C1 segment of cervical spinal cord (tissue), 14 donors: ENCODE data around the gene PXMP2.

Experiments
- DNase-seq, 14 donors: peaks; one replicate each; lab custom pipeline; 2025; lab: John Stamatoyannopoulos, UW

PXMP2 gene

DNA sequence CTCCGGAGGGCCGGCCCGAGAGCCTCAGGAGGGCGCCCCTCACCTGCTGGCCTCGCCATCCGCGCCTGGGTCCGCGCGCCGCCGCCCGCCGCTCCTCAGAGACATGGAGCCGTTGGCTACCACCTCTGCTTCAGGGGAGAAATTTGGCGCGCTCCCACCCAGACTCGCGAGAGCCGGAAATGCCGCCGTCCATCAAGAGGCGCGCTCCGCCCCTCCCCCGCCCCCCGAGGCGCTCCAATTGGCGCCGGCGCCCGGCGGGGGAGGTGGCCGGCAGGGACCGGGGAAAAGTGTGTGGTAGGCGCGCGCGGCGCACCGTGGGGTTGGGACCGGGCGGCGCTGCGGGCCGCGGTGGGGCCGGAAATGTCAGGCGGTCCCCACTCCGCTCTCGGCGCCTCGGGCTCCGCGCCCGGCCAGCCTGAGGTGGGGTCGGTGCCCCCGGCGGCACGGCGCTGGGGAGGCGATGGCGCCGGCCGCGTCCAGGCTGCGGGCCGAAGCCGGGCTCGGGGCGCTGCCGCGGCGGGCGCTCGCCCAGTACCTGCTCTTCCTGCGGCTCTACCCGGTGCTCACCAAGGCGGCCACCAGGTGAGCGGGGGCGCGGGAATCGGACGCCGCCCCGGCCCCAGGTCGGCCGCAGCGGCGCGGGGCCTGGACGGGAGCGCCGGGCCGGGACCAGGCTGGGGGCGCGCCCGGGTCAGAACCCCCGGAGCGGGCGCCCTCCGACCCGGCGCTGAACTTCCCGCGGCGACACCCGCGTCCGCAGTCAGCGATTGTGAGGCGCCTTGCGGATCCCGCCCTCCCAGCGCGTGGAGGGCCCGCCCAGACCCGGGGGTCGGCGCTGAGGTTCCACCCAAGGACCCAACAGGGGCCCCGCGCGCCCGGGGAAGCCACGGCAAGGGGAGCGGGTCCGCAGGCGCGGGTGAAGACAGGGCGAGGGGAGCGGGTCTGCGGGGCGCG, at the start of gene PXMP2, which contains the start of gene POLE:
Gene PXMP2 (plus strand): TSS at position 377 of the 954 bp plus-strand sequence. CDS start 84 bp downstream, at position 461.
Gene POLE (minus strand): TSS at position 132 of the 954 bp plus-strand sequence. CDS start 27 bp downstream, at position 105.
- peak; percentile 43 to 92 (median 80) for DNase-seq

- DNase-seq, result no peak
These were observed 49.6 kb upstream of the PXMP2 start for GRCh38 chr12:132637811-132638210.

- no peak for DNase-seq
These were observed 48.6 kb upstream of the PXMP2 start for GRCh38 chr12:132638541-132639408.

DNA sequence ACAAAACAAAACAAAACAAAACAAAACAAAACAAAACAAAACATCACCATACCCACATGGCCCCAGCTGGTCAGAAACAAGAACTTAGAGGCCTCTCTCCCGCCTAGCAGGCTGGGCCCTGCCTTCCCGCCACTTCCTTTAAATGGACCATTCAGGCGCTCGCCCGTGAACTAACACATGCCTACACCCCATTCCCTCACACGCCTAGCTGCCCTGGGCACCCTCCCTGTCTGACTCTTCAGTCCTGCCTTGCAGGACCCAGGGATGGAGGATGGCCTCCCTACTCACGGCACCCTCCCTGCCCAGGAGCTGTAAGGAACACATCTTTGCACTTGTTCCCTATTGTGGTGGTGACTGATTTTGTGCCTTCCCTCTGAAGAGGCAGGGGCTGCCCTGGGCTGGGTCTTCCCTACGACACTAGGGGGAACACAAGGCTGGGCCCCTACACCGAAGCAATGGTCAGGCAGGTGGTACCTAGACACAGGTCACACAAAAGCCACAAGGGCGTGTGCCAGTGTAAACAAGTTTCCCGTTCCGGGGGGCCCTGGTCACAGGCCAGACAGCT, 47.3 kb upstream of the PXMP2 start:
- no peak for DNase-seq

DNA sequence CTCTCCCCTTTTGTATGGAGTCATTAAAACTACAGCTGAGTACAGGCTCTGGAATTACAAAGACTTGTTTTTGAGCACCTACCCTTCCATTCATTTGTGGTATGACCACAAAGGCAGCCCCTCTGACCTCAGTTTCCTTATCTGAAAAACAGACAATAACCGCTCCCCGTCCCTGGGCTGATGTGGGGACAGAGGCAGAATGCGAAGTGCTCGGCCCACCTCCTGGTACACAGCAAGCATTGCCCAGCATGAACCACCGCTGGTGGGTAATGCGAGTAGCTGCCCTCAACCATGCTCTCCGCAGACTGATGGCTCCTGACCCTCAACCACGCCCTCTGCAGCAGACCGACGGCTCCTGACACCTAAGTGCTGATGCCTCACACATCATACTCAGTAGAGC, 46.5 kb upstream of the PXMP2 start:
- no peak for DNase-seq

DNA sequence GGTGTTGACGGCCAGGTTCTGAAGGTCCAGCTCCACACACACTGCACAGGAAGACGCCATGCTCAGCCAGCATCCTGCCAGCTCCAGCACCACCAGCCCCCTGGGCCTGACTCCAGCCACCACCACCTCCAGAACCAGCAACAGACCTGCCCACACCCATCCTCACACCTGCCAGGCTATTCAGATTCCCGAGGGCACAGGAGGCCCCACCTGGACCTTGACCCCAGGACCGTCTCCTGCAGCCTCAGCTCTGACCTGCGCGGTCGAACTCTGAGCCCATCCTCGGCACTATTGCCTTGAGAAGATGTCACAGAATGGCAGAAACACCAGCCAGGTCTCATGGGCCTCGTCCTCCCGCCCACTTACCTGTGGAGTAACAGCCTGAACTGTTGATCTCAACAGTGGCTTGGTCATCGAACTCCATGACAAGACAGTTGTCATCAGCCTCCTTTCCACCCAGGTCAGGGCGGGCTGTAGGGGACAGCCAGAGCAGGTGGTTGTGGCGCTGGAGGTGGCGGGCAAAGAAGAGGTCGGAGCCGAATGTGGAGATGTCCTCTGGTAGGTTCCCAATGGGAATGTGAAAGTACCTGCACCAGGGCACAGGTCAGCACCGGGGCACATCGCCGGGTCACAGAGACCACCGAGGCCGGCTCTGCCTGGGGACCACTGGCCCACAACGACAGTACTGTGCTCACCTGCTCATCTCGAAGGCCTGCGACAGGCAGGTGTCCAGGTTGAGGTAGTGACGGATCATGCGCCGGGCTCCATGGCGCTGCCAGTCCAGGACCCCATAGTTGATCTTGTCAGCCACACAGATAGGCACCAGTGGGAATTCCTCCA, 45.4 kb upstream of the PXMP2 start:
- DNase-seq, result no peak

- DNase-seq, result no peak
These were observed 44.2 kb upstream of the PXMP2 start for GRCh38 chr12:132642846-132643835.

- DNase-seq, result no peak
These were observed 40.5 kb upstream of the PXMP2 start for GRCh38 chr12:132646850-132647249.

- DNase-seq, result no peak
These were observed 39.5 kb upstream of the PXMP2 start for GRCh38 chr12:132647858-132648257.

DNA sequence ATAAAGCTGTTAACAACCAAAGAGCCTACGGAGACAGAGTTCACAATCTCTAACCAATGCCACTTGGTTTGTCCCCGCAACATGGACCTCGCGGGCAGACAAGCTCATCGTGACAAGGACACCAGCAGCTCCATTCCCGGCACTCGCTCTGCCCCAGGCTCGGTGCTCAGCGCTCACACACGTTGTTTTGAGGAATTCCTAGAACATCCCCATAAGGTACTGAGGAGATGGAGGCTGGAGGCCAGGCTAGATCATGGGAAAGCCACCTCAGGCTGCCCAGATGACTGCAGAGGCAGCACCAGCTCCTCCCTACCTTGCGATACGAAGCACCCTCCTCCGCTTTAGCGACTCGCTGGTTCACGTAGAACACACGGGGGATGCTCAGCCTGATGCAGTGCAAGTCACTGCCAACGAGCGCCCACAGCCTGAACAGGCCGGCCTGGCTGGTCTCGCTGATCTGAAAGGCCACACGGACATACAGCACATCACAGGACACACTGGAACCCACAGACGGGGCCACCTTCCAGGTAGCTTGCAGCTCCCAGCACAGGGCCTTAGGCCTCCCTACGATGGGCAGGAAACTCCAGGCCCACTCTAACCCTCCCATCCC, 38.7 kb upstream of the PXMP2 start:
- DNase-seq, result no peak

GRCh38 chr12:132649226-132649945, 38.0 kb upstream of the PXMP2 start:
- DNase-seq, result no peak

DNA sequence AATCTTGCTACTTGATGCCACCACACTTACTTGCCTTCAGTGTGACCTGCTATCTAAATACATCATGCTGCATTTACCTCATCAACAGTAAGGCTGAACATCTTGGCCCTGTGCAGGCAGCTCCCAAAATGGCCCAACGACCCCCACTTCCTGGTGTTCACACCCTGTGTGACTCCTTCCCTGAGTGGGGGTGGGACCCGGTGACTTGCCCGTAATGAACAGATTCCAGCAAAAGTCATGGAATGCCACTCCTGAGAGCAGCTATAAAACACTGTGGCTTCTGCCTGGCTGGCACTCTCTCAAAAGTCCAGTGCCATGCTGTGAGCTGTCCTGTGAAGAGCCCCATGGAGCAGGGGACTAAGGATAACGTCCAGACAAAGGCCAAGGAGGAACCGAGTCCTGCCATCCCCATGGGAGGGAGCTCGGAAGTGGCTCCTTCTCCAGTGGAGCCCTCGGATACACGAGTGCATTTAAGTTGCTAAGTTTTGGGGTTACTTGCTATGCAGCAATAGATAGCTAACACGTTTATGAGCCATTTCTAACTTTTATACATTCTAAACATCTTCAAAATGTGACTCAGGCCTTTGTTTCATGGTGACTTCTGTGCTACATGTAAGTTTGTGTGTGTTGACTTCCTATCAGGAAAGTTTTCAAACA, 35.8 kb upstream of the PXMP2 start:
- no peak for DNase-seq

GRCh38 chr12:132653567-132654290, 33.7 kb upstream of the PXMP2 start:
- DNase-seq, result no peak

- no peak for DNase-seq
These were observed 30.2 kb upstream of the PXMP2 start for GRCh38 chr12:132657004-132657727.

- no peak for DNase-seq
These were observed 29.1 kb upstream of the PXMP2 start for GRCh38 chr12:132658149-132658894.

GRCh38 chr12:132659146-132659545, 28.2 kb upstream of the PXMP2 start:
- peak in 1 of 14 donors; percentile 72 for DNase-seq
